Peyer's patch (tissue), 4 donors: Measurements from ENCODE around the gene HSPB2. TPM values are rescaled to one million over a fixed set of nuclear protein-coding genes. Genes with fewer than 3 reads are reported as not detected.

ENCODE experiments used
- DNase-seq, 3 donors: peaks; one replicate each; pipeline ENCODE4 v3.0.0-alpha.2; 2017 to 2019
- H3K27ac ChIP-seq, 4 donors: fragments of 200-600 bp; sonication (generic); one replicate each; pipeline ENCODE4 v1.5.1; 2016 to 2019
- H3K27me3 ChIP-seq, 2 donors: fragments of 200-600 bp; sonication (generic); one replicate each; pipeline ENCODE4 v1.5.1; 2019
- H3K36me3 ChIP-seq, 3 donors: fragments of 200-600 bp; sonication (generic); one replicate each; pipeline ENCODE4 v1.5.1; 2016 to 2019
- H3K4me1 ChIP-seq, 4 donors: fragments of 200-600 bp; sonication (generic); one replicate each; pipeline ENCODE4 v1.5.1; 2016 to 2019
- H3K4me3 ChIP-seq, 4 donors: fragments of 200-600 bp; sonication (generic); 1 replicate in 3 of 4; 2 replicates in 1 of 4; pipeline ENCODE4 v1.5.1; 2016 to 2019; ENCODE audit warnings: mild to moderate bottlenecking in 1 of 4
- H3K9me3 ChIP-seq, 4 donors: fragments of 200-600 bp; sonication (generic); one replicate each; pipeline ENCODE4 v1.5.1; 2016 to 2019; ENCODE audit warnings: mild to moderate bottlenecking in 1 of 4
- CTCF ChIP-seq, 6 experiments: fragments of 450-650 bp in 4 of 6; fragments of 200-600 bp in 2 of 6; sonication (generic) in 1 of 6; IDR thresholded peaks; one replicate each; pipeline ENCODE4 v1.5.1; 2017 to 2019; ENCODE audit warnings: antibody characterized with exemption in 6 of 6, mild to moderate bottlenecking in 3 of 6, moderate library complexity in 1 of 6
- POLR2A ChIP-seq, 2 donors: fragments of 450-650 bp; IDR thresholded peaks; one replicate each; pipeline ENCODE4 v1.5.1; 2017; ENCODE audit warnings: antibody characterized with exemption in 2 of 2, mild to moderate bottlenecking in 2 of 2, moderate library complexity in 2 of 2
- total RNA-seq, 4 donors: library from RNA; depleted of rRNA; stranded (reverse); fragments of >200 nt; gene quantifications; one replicate each; pipeline ENCODE4 v1.1.0, GENCODE V29; 2016

The HSPB2 gene
- total RNA-seq, 4 donors from 2014 or later, result 0.94 to 2.5 TPM; not detected in 2

- Histone ChIP-seq H3K9me3 (no peaks in the 10 kb centered on the region), H3K4me1 (peaks cover 0 to 8% (median 0%) of the 10 kb centered on the region in 4 donors), H3K27me3 (no peaks in the 10 kb centered on the region), H3K4me3 (no peak overlapping the region), H3K36me3 (no peaks in the 10 kb centered on the region), H3K27ac (no peak overlapping the region)
- TF ChIP-seq POLR2A (IDR thresholded peaks at IDR 0.05) (no peak), CTCF (IDR thresholded peaks at IDR 0.05) (no peak)
- no peak for DNase-seq
Measured at GRCh38 chr11:111917312-111917711, 4.8 kb downstream of the HSPB2 start.

- Histone ChIP-seq H3K9me3 (no peaks in the 10 kb centered on the region), H3K27ac (peak overlapping the region in 3 of 4 donors; percentile 62 to 88 (median 84)), H3K27me3 (no peaks in the 10 kb centered on the region), H3K4me3 (no peak overlapping the region), H3K4me1 (peaks cover 0 to 8% (median 0%) of the 10 kb centered on the region in 4 donors), H3K36me3 (no peaks in the 10 kb centered on the region)
- DNase-seq, result no peak
- TF ChIP-seq CTCF (IDR thresholded peaks at IDR 0.05) (no peak), POLR2A (IDR thresholded peaks at IDR 0.05) (no peak)
Measured at GRCh38 chr11:111917788-111918187, 5.3 kb downstream of the HSPB2 start.

GRCh38 chr11:111918390-111919256 is 6.1 kb downstream of the HSPB2 start, which contains the start of gene C11orf52:
TSS of gene C11orf52 (plus strand) at chr11:111918913. CDS start at chr11:111918973, 60 bp downstream.
- peak in 2 of 3 donors; percentile 83 to 85 for DNase-seq
- H3K36me3 ChIP-seq, result no peaks in the 10 kb centered on the region
- H3K4me3 ChIP-seq, result peak within 1 kb of the TSS in 2 of 4 donors; percentile 46 to 48
- no peaks in the 10 kb centered on the region for H3K9me3 ChIP-seq
- H3K27me3 ChIP-seq, result no peaks in the 10 kb centered on the region
- TF ChIP-seq POLR2A (IDR thresholded peaks at IDR 0.05) (peak; percentile 50 to 71), CTCF (IDR thresholded peaks at IDR 0.05) (peak in 2 of 6 experiments; percentile 19 to 37)
- H3K4me1 ChIP-seq, result peaks cover 0 to 8% (median 0%) of the 10 kb centered on the region in 4 donors
- H3K27ac ChIP-seq, result peak within 1 kb of the TSS in 3 of 4 donors; percentile 62 to 88 (median 84)

- Histone ChIP-seq H3K4me1 (peaks cover 0 to 8% (median 0%) of the 10 kb centered on the region in 4 donors), H3K27me3 (no peaks in the 10 kb centered on the region), H3K4me3 (no peak overlapping the region), H3K9me3 (no peaks in the 10 kb centered on the region), H3K27ac (no peak overlapping the region), H3K36me3 (no peaks in the 10 kb centered on the region)
- no peak for DNase-seq
- TF ChIP-seq CTCF (IDR thresholded peaks at IDR 0.05) (no peak), POLR2A (IDR thresholded peaks at IDR 0.05) (no peak)
Measured at GRCh38 chr11:111920908-111921307, 8.4 kb downstream of the HSPB2 start.

GRCh38 chr11:111921541-111922230 is 9.2 kb downstream of the HSPB2 start:
- Histone ChIP-seq H3K27ac (no peak overlapping the region), H3K36me3 (no peaks in the 10 kb centered on the region), H3K4me3 (no peak overlapping the region), H3K9me3 (no peaks in the 10 kb centered on the region), H3K4me1 (peaks cover 0 to 14% (median 2%) of the 10 kb centered on the region in 4 donors), H3K27me3 (no peaks in the 10 kb centered on the region)
- DNase-seq, result no peak
- TF ChIP-seq CTCF (IDR thresholded peaks at IDR 0.05) (no peak), POLR2A (IDR thresholded peaks at IDR 0.05) (no peak)
